ENCODE measurements around the gene IGSF21.

The IGSF21 gene

DNA sequence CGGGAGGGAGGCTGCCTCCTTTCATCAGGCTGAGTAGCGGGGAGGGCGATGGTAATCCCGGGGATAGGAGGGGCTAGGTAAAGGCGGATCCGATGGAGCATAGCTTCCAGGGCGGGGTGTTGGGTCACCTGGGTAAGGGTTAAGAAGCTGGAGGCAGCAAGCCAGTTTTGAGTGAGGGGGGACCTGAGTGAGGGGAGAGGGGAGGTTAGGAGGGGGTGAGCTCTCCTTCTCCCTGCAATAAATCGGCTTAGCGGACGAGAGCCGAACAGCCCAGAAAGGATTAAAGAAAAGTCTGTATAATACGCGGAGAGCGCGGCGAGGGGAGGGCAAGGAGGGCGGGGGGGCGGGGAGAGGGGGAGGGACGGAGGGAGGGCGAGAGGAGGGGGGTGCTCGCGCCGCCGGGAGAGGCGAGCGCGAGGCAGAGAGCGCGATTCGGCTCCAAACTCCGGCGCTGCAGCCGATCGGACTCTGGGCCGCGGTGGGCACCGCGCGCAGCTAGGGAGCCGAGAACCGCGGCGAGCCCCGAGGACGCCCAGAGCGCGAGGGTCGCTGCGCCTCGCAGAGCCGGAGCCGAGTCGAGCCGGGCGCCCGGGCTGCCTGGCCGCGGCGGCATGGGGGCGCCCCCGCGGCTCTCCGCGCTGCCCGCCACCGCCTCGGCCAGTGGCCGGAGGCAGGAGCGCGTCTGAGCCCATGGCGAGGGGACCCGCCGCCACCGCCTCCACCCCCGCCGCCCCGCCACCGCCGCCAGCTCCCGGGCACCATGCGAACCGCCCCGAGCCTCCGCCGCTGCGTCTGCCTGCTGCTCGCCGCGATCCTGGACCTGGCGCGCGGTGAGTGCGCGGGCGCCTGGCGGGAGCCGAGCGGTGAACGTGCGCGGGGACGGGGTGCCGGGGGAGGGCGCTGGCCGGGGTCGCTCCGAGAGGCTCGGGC is at the start of gene IGSF21:
IGSF21 (plus strand) TSS at position 430 of the 930 bp plus-strand sequence; CDS start at position 761, 331 bp downstream.
- peaks cover 15% of the 10 kb centered on the region for H3K27me3 ChIP-seq (ENCODE audit: control insufficient read depth, insufficient read depth, low read length)
- DNase-seq (ENCODE audit: low read depth, low spot score): no peak
- no peak within 1 kb of the TSS for H3K27ac ChIP-seq (ENCODE audit: low read length)
- H3K4me3 ChIP-seq (ENCODE audit: low read length): peak within 1 kb of the TSS; percentile 55; the same call in 1 of the 2 replicates
- H3K9me3 ChIP-seq (ENCODE audit: control insufficient read depth, insufficient read depth, low read length): no peaks in the 10 kb centered on the region
- no CpG with 5 or more reads among the region's 108 CpGs for WGBS (ENCODE audit: insufficient coverage, insufficient read length)
- peaks cover 12% of the 10 kb centered on the region for H3K4me1 ChIP-seq (ENCODE audit: control insufficient read depth, insufficient read depth, low read length)
- no peaks in the 10 kb centered on the region for H3K36me3 ChIP-seq (ENCODE audit: control insufficient read depth, insufficient read depth, low read length)

DNA sequence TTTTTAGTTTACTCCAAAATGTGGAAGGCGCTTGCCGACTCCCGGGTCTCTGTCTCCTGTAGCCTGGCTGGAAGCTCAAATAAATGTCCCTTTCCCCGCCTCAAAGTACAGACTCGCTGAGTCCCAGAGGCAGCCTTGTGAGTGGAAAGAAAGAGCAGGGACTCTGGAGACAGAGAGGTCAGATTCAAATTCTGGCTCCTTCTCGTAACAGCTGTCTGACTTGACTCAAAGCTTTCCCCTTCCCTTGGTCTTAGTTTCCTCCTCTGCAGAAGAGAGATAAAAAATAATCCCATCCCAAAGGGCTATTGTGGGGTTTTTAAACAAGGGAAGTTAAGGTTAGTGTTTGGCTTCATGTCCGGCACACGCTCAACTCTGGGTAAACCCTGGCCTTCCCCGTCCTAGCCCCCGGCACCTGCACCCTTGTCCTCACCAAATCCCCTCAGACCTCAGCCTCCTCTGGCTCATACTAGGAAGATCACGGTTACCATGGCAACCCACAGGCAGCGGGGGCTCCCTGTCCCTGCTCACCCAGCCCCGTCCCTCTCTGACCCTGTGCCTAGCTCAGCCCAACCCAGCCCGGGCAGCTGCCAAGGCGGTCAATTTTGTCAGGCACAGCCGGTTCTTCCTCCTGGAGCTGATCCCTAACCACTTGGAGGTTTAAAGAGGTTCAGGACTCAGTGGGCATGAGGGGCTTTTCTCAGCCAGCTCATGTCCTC is 49.2 kb upstream of the IGSF21 start:
- no peak overlapping the region for H3K27ac ChIP-seq (ENCODE audit: low read length)
- H3K9me3 ChIP-seq (ENCODE audit: control insufficient read depth, insufficient read depth, low read length): no peaks in the 10 kb centered on the region
- H3K4me1 ChIP-seq (ENCODE audit: control insufficient read depth, insufficient read depth, low read length): no peaks in the 10 kb centered on the region
- H3K4me3 ChIP-seq (ENCODE audit: low read length): no peak overlapping the region
- H3K36me3 ChIP-seq (ENCODE audit: control insufficient read depth, insufficient read depth, low read length): no peaks in the 10 kb centered on the region
- DNase-seq (ENCODE audit: low read depth, low spot score): no peak
- WGBS (ENCODE audit: insufficient coverage, insufficient read length): no CpG with 5 or more reads among the region's 16 CpGs
- no peaks in the 10 kb centered on the region for H3K27me3 ChIP-seq (ENCODE audit: control insufficient read depth, insufficient read depth, low read length)

DNA sequence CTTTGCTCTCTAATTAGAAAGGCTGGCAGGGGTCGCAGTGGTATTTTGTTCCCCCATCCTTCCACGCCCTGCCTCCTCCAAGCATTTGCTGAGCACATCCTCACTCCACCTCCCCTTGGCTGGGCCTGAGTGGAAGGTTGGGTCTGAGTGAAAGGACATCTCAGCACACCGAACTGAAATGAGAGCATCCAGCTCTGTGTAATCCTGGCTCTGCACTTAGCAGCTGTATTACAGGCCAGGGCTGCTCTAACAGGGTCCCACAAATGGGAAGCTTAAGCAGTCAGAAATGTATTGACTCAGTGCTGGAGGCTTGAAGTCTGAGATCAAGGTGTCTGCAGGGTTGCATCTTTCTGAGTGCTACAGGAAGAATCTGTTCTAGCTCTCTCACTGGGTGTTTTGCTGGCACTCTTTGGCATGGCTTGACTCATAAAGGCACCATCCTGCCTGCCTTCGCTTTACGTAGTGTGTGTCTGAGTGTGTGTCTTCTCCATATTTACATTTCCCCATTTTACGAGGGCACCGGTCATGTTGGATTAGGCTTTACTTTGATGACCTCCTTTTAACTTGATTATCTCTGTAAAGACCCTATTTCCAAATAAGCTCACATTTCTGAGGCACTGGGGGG is 48.5 kb upstream of the IGSF21 start:
- DNase-seq (ENCODE audit: low read depth, low spot score): no peak

DNA sequence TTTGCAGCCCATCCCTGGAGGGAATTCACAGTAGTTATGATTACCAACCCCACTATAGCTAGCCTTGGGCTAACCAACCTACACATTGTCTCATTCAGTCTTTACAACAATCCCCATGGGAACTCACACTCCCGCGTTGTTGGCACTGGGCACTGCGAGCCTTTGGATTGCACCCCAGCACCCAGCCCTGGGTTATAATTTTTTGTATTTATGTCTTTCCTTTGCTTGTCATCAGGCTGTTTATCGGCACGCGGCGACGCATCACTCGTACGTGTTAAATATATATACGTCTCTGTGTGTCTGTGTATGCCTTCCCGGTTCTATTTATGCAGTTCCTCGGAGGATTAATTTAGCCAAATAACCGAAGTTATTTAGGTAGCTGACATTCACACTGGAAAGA is 47.2 kb upstream of the IGSF21 start:
- DNase-seq (ENCODE audit: low read depth, low spot score): no peak
- H3K4me3 ChIP-seq (ENCODE audit: low read length): no peak overlapping the region
- no peak overlapping the region for H3K27ac ChIP-seq (ENCODE audit: low read length)
- H3K36me3 ChIP-seq (ENCODE audit: control insufficient read depth, insufficient read depth, low read length): no peaks in the 10 kb centered on the region
- H3K9me3 ChIP-seq (ENCODE audit: control insufficient read depth, insufficient read depth, low read length): no peaks in the 10 kb centered on the region
- H3K27me3 ChIP-seq (ENCODE audit: control insufficient read depth, insufficient read depth, low read length): no peaks in the 10 kb centered on the region; the same call in 1 of the 2 replicates
- H3K4me1 ChIP-seq (ENCODE audit: control insufficient read depth, insufficient read depth, low read length): no peaks in the 10 kb centered on the region
- no CpG with 5 or more reads among the region's 14 CpGs for WGBS (ENCODE audit: insufficient coverage, insufficient read length)

More for the DNA sequence above, 48.5 kb upstream of the IGSF21 start:
- WGBS (ENCODE audit: insufficient coverage, insufficient read length): no CpG with 5 or more reads among the region's 7 CpGs
- Histone ChIP-seq H3K27me3 (ENCODE audit: control insufficient read depth, insufficient read depth, low read length) (no peaks in the 10 kb centered on the region; the same call in 1 of the 2 replicates), H3K4me1 (ENCODE audit: control insufficient read depth, insufficient read depth, low read length) (no peaks in the 10 kb centered on the region), H3K27ac (ENCODE audit: low read length) (no peak overlapping the region), H3K36me3 (ENCODE audit: control insufficient read depth, insufficient read depth, low read length) (no peaks in the 10 kb centered on the region), H3K9me3 (ENCODE audit: control insufficient read depth, insufficient read depth, low read length) (no peaks in the 10 kb centered on the region), H3K4me3 (ENCODE audit: low read length) (no peak overlapping the region)

DNA sequence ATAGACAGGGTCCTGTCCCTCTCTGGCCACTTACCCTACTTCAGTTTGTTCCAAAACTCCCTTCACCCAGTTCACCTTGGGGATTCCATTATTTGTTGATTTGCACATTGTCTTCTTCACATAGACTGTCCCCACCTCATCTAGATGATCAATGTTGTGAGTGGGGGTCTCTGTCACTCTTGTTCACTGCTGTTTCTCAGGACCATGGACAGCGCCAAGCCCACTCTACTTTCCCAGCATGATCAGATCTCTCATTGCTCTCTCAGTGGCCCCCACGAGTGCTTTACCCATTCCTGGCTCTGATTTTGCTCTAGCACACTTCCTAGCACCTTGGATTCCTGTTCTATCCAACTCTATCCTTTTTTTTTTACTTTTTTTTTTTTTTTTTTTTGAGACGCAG is 45.4 kb upstream of the IGSF21 start:
- no peak for DNase-seq (ENCODE audit: low read depth, low spot score)

DNA sequence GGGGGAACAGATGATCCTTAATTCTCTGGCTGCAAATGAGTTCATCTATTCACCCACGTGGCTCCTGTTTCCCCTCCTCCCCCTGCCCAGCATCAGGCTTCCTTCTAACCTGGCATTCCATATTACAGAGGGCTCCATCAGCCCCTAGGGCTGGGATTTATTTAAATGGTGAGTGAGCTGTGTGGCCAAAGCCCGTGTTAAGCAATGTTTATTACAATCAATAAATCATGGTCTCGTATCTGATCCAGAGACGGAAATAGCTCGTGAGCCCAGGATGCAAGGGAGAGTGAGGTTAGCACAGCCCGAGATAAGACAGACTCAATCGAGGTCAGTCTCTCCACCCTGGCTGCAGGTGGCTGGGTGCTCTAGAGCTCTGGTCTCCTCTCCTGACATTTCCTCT is 43.1 kb upstream of the IGSF21 start:
- no peak for DNase-seq (ENCODE audit: low read depth, low spot score)
- H3K9me3 ChIP-seq (ENCODE audit: control insufficient read depth, insufficient read depth, low read length): no peaks in the 10 kb centered on the region
- H3K36me3 ChIP-seq (ENCODE audit: control insufficient read depth, insufficient read depth, low read length): no peaks in the 10 kb centered on the region
- no peaks in the 10 kb centered on the region; the same call in 1 of the 2 replicates for H3K27me3 ChIP-seq (ENCODE audit: control insufficient read depth, insufficient read depth, low read length)
- no peaks in the 10 kb centered on the region for H3K4me1 ChIP-seq (ENCODE audit: control insufficient read depth, insufficient read depth, low read length)
- no peak overlapping the region for H3K27ac ChIP-seq (ENCODE audit: low read length)
- WGBS (ENCODE audit: insufficient coverage, insufficient read length): no CpG with 5 or more reads among the region's 7 CpGs
- no peak overlapping the region for H3K4me3 ChIP-seq (ENCODE audit: low read length)

More for the DNA sequence above, 45.4 kb upstream of the IGSF21 start:
- H3K27me3 ChIP-seq (ENCODE audit: control insufficient read depth, insufficient read depth, low read length): no peaks in the 10 kb centered on the region; the same call in 1 of the 2 replicates
- H3K9me3 ChIP-seq (ENCODE audit: control insufficient read depth, insufficient read depth, low read length): no peaks in the 10 kb centered on the region
- no peaks in the 10 kb centered on the region for H3K36me3 ChIP-seq (ENCODE audit: control insufficient read depth, insufficient read depth, low read length)
- H3K4me3 ChIP-seq (ENCODE audit: low read length): no peak overlapping the region
- WGBS (ENCODE audit: insufficient coverage, insufficient read length): no CpG with 5 or more reads among the region's 3 CpGs
- H3K4me1 ChIP-seq (ENCODE audit: control insufficient read depth, insufficient read depth, low read length): no peaks in the 10 kb centered on the region
- H3K27ac ChIP-seq (ENCODE audit: low read length): no peak overlapping the region

DNA sequence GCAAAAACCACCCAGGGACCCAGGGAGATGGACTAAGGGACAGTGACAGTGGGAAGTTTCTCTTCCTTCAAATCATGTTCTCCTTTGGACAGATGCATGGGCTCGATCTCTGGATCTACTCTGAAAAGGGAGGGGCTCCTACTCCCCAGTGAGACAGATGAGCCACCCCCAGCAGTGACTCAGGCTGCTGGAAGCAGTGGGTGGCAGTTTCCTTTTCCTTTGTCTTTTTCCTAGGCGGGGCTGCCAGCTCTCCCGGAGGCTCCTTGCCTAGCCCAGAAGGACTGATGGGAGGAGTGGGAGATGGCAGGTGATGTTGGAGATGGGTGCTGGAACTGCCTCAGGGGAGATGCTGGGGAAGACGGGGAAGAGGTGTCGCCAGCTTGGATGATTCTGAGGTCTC is 41.0 kb upstream of the IGSF21 start:
- no CpG with 5 or more reads among the region's 5 CpGs for WGBS (ENCODE audit: insufficient coverage, insufficient read length)
- DNase-seq (ENCODE audit: low read depth, low spot score): no peak
- H3K27me3 ChIP-seq (ENCODE audit: control insufficient read depth, insufficient read depth, low read length): no peaks in the 10 kb centered on the region; the same call in 1 of the 2 replicates
- H3K4me3 ChIP-seq (ENCODE audit: low read length): no peak overlapping the region
- no peaks in the 10 kb centered on the region for H3K9me3 ChIP-seq (ENCODE audit: control insufficient read depth, insufficient read depth, low read length)
- H3K36me3 ChIP-seq (ENCODE audit: control insufficient read depth, insufficient read depth, low read length): no peaks in the 10 kb centered on the region
- no peaks in the 10 kb centered on the region for H3K4me1 ChIP-seq (ENCODE audit: control insufficient read depth, insufficient read depth, low read length)
- H3K27ac ChIP-seq (ENCODE audit: low read length): no peak overlapping the region

DNA sequence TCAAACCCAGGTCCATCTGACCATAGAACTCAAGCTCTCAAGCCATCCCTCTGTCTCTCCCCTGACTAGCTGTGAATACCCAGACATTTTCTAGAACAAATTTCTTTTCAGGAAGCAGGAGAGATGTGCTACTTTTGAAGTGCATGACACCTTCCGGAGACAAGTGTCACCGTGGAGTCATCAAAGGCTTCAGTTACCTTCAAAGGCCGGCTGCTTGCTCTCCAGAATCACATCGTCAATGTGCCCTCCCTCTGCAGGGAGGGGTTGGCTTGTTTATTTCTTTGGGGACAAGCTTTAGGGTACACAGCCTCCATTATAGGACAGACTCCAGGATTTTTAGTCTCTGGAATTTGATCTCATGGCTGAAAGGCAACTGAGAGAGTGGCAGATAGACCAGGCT is 37.7 kb upstream of the IGSF21 start:
- Histone ChIP-seq H3K27ac (ENCODE audit: low read length) (no peak overlapping the region), H3K4me3 (ENCODE audit: low read length) (no peak overlapping the region), H3K36me3 (ENCODE audit: control insufficient read depth, insufficient read depth, low read length) (no peaks in the 10 kb centered on the region), H3K9me3 (ENCODE audit: control insufficient read depth, insufficient read depth, low read length) (no peaks in the 10 kb centered on the region), H3K27me3 (ENCODE audit: control insufficient read depth, insufficient read depth, low read length) (no peaks in the 10 kb centered on the region), H3K4me1 (ENCODE audit: control insufficient read depth, insufficient read depth, low read length) (no peaks in the 10 kb centered on the region)
- no peak for DNase-seq (ENCODE audit: low read depth, low spot score)
- no CpG with 5 or more reads among the region's 4 CpGs for WGBS (ENCODE audit: insufficient coverage, insufficient read length)

DNA sequence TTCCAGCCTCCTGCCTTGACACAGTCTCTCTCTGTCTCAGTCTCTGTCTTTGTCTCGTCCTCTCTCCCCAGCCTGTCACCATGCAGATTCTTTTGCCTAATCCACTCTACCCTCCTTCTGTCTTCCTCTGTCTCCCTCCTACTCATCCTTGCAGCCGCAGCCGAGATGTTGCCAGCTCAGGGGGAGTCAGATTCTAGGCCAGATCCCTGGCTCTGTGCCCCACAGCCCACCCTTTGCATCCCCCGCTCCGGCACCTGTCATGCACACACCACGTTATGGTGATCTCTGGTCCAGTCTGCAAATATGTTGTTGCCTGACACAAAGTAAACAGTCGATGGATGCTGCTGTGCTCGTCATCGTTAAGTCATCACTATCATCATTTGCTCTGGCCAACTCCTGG is 35.5 kb upstream of the IGSF21 start:
- DNase-seq (ENCODE audit: low read depth, low spot score): no peak
- H3K27ac ChIP-seq (ENCODE audit: low read length): no peak overlapping the region
- no peaks in the 10 kb centered on the region for H3K4me1 ChIP-seq (ENCODE audit: control insufficient read depth, insufficient read depth, low read length)
- no peaks in the 10 kb centered on the region for H3K9me3 ChIP-seq (ENCODE audit: control insufficient read depth, insufficient read depth, low read length)
- H3K4me3 ChIP-seq (ENCODE audit: low read length): no peak overlapping the region
- H3K27me3 ChIP-seq (ENCODE audit: control insufficient read depth, insufficient read depth, low read length): no peaks in the 10 kb centered on the region
- no CpG with 5 or more reads among the region's 9 CpGs for WGBS (ENCODE audit: insufficient coverage, insufficient read length)
- H3K36me3 ChIP-seq (ENCODE audit: control insufficient read depth, insufficient read depth, low read length): no peaks in the 10 kb centered on the region

DNA sequence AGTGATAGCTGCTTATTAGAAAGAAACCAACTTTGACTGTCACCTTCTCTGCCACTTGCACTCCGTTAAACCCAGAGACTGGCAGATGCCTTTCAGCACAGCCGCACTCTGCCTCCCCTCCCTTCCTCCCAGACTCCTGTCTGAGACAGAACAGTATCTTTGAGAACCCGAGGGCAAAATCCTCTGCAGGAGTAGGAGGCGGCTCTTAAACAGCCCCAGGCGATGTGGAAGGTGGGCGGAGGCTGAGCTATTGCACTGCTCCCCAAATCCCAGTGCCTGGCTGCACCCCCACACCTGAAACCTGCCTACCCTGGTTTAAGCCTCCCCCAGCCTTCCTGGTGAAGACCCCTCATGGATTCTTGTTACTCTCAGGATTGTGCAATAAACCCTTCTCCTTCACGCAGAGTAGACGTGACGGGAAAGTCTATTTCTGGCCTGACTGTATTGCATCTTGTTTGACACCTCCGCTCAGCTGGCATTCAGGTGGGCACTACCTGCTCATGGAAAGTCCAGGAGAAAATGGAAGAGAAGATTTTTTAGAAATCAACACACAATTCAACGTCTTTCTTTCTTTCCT is 34.4 kb upstream of the IGSF21 start:
- Histone ChIP-seq H3K27me3 (ENCODE audit: control insufficient read depth, insufficient read depth, low read length) (no peaks in the 10 kb centered on the region), H3K4me3 (ENCODE audit: low read length) (no peak overlapping the region), H3K36me3 (ENCODE audit: control insufficient read depth, insufficient read depth, low read length) (no peaks in the 10 kb centered on the region), H3K4me1 (ENCODE audit: control insufficient read depth, insufficient read depth, low read length) (no peaks in the 10 kb centered on the region), H3K27ac (ENCODE audit: low read length) (no peak overlapping the region), H3K9me3 (ENCODE audit: control insufficient read depth, insufficient read depth, low read length) (no peaks in the 10 kb centered on the region)
- no peak for DNase-seq (ENCODE audit: low read depth, low spot score)
- no CpG with 5 or more reads among the region's 11 CpGs for WGBS (ENCODE audit: insufficient coverage, insufficient read length)

Measured in iPS DF 6.9 (cell line).